Measurements from ENCODE around the gene ALG9.
A peak's percentile ranks its signal among the peaks of the same experiment; 100 is the strongest.

ALG9 gene

GRCh38 chr11:111845276-111846028 is 25.9 kb downstream of the ALG9 start:
- H4K20me1 ChIP-seq (ENCODE audit: insufficient read depth, low read length) = no peaks in the 10 kb centered on the region
- H2AFZ ChIP-seq (ENCODE audit: low read depth, low read length) = no peak overlapping the region
- H3K4me3 ChIP-seq (ENCODE audit: low read length) = no peak overlapping the region
- no peak for TF ChIP-seq EZH2phosphoT487 (IDR thresholded peaks at IDR 0.05; ENCODE audit: low read depth)
- TF ChIP-seq CTCF (IDR thresholded peaks at IDR 0.05; ENCODE audit: low read depth, low read length) = no peak
- H3K27ac ChIP-seq (ENCODE audit: low read length) = no peak overlapping the region
- H3K9me3 ChIP-seq (ENCODE audit: insufficient read depth, low read length) = no peaks in the 10 kb centered on the region
- peaks cover 21% of the 10 kb centered on the region for H3K36me3 ChIP-seq (replicated peaks; ENCODE audit: low read depth, low read length)
- H3K27me3 ChIP-seq (ENCODE audit: low read depth, low read length) = no peaks in the 10 kb centered on the region
- H3K4me2 ChIP-seq (ENCODE audit: low read length) = no peak overlapping the region
- peaks cover 28% of the 10 kb centered on the region for H3K4me1 ChIP-seq (ENCODE audit: low read length)
- H3K9ac ChIP-seq (ENCODE audit: low read length) = no peak overlapping the region
- no peaks in the 10 kb centered on the region for H3K79me2 ChIP-seq (ENCODE audit: low read length)

DNA sequence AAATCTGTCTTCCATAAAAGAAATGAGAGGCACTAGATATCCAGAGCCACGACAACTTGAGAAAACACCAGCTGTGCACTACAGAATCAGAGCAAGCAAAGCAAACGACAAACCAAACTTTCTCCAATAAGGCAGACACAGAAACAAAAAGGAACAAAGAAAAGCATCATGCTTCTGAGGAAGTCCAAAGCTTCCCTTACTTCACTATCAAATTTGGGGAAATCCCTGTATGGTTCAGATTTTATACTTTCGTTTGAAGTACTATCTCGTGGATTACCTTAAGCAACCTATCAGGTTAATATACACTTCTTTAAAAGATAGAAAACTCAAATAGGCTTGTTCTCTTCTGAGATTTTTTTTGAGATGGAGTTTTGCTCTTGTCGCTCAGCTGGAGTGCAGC is 27.7 kb downstream of the ALG9 start:
- H3K9ac ChIP-seq (ENCODE audit: low read length) = peak overlapping the region; percentile 5; the same call in 1 of the 2 replicates
- peak overlapping the region; percentile 61 for H3K27ac ChIP-seq (ENCODE audit: low read length)
- H3K4me2 ChIP-seq (ENCODE audit: low read length) = peak overlapping the region; percentile 60
- H2AFZ ChIP-seq (ENCODE audit: low read depth, low read length) = no peak overlapping the region
- H3K36me3 ChIP-seq (replicated peaks; ENCODE audit: low read depth, low read length) = peaks cover 23% of the 10 kb centered on the region
- TF ChIP-seq EZH2phosphoT487 (IDR thresholded peaks at IDR 0.05; ENCODE audit: low read depth) (no peak), CTCF (IDR thresholded peaks at IDR 0.05; ENCODE audit: low read depth, low read length) (no peak)
- no peaks in the 10 kb centered on the region for H3K27me3 ChIP-seq (ENCODE audit: low read depth, low read length)
- no peaks in the 10 kb centered on the region for H4K20me1 ChIP-seq (ENCODE audit: insufficient read depth, low read length)
- no peaks in the 10 kb centered on the region for H3K79me2 ChIP-seq (ENCODE audit: low read length)
- H3K4me3 ChIP-seq (ENCODE audit: low read length) = peak overlapping the region; percentile 20; the same call in 1 of the 2 replicates
- H3K4me1 ChIP-seq (ENCODE audit: low read length) = peaks cover 28% of the 10 kb centered on the region
- no peaks in the 10 kb centered on the region for H3K9me3 ChIP-seq (ENCODE audit: insufficient read depth, low read length)

GRCh38 chr11:111841370-111842053 is 29.9 kb downstream of the ALG9 start:
- Histone ChIP-seq H3K9ac (ENCODE audit: low read length) (peak overlapping the region; percentile 14; the same call in 1 of the 2 replicates), H2AFZ (ENCODE audit: low read depth, low read length) (0 out of 2 replicates have a peak overlapping the region, but pooled peaks have one; percentile 13), H3K27me3 (ENCODE audit: low read depth, low read length) (no peaks in the 10 kb centered on the region), H3K79me2 (ENCODE audit: low read length) (no peaks in the 10 kb centered on the region), H3K27ac (ENCODE audit: low read length) (no peak overlapping the region), H3K9me3 (ENCODE audit: insufficient read depth, low read length) (no peaks in the 10 kb centered on the region), H3K4me3 (ENCODE audit: low read length) (no peak overlapping the region), H3K4me1 (ENCODE audit: low read length) (peaks cover 37% of the 10 kb centered on the region), H4K20me1 (ENCODE audit: insufficient read depth, low read length) (no peaks in the 10 kb centered on the region), H3K36me3 (replicated peaks; ENCODE audit: low read depth, low read length) (peaks cover 34% of the 10 kb centered on the region), H3K4me2 (ENCODE audit: low read length) (peak overlapping the region; percentile 41)
- TF ChIP-seq CTCF (IDR thresholded peaks at IDR 0.05; ENCODE audit: low read depth, low read length) = peak; percentile 93
- no peak for TF ChIP-seq EZH2phosphoT487 (IDR thresholded peaks at IDR 0.05; ENCODE audit: low read depth)

DNA sequence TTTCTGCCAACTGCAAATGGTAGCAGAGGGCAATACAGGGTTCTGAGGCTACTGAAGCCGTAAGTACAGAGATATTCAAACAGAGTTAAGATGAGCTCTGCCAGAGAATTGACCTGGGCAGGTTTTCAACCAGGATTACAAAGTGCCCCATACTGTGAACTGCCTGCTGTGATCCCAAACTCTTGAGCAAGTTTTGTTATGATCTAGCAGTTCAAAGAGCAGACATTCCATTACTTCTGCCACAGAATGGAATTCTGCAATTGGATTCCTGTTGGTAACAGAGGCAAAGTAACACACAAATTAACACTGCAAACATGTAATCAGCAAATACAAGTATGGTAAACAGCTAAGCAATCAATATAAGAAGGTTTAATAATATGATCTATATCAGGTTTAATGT is 31.2 kb downstream of the ALG9 start:
- Histone ChIP-seq H2AFZ (ENCODE audit: low read depth, low read length) (no peak overlapping the region), H3K9me3 (ENCODE audit: insufficient read depth, low read length) (no peaks in the 10 kb centered on the region), H3K4me3 (ENCODE audit: low read length) (no peak overlapping the region), H3K4me1 (ENCODE audit: low read length) (peaks cover 37% of the 10 kb centered on the region), H3K4me2 (ENCODE audit: low read length) (no peak overlapping the region), H3K9ac (ENCODE audit: low read length) (no peak overlapping the region), H4K20me1 (ENCODE audit: insufficient read depth, low read length) (no peaks in the 10 kb centered on the region), H3K79me2 (ENCODE audit: low read length) (no peaks in the 10 kb centered on the region), H3K27ac (ENCODE audit: low read length) (no peak overlapping the region), H3K27me3 (ENCODE audit: low read depth, low read length) (no peaks in the 10 kb centered on the region), H3K36me3 (replicated peaks; ENCODE audit: low read depth, low read length) (peaks cover 38% of the 10 kb centered on the region)
- TF ChIP-seq CTCF (IDR thresholded peaks at IDR 0.05; ENCODE audit: low read depth, low read length) (no peak), EZH2phosphoT487 (IDR thresholded peaks at IDR 0.05; ENCODE audit: low read depth) (no peak)
